IPS-20b (cell line): Measurements from ENCODE around the gene SLC47A2.

ENCODE experiments used
- H3K27ac ChIP-seq: one replicate; pipeline ENCODE4 v1.5.1; 2013; ENCODE audit warnings: low read length
- H3K27me3 ChIP-seq: 2 replicates; pipeline ENCODE4 v1.6.1; 2013; ENCODE audit warnings: mild to moderate bottlenecking, low read length, inconsistent platforms; ENCODE audit not compliant: insufficient read depth
- H3K36me3 ChIP-seq: 2 replicates; pipeline ENCODE4 v1.6.1; 2013; ENCODE audit warnings: low read depth, mild to moderate bottlenecking, inconsistent platforms, low read length, moderate library complexity; ENCODE audit not compliant: insufficient read depth
- H3K4me1 ChIP-seq: 2 replicates; pipeline ENCODE4 v1.6.1; 2013; ENCODE audit warnings: mild to moderate bottlenecking, control low read depth, inconsistent platforms, low read length, moderate library complexity; ENCODE audit not compliant: insufficient read depth
- H3K4me3 ChIP-seq: 2 replicates; pipeline ENCODE4 v1.5.1; 2013; ENCODE audit warnings: mild to moderate bottlenecking, low read length, inconsistent platforms
- H3K9ac ChIP-seq: 2 replicates; pipeline ENCODE4 v1.6.1; 2013; ENCODE audit warnings: low read depth, mild to moderate bottlenecking, inconsistent platforms, low read length, moderate library complexity
- H3K9me3 ChIP-seq: 2 replicates; pipeline ENCODE4 v1.6.1; 2013; ENCODE audit warnings: mild to moderate bottlenecking, low read depth, low read length, inconsistent platforms; ENCODE audit not compliant: insufficient read depth

The SLC47A2 gene

GRCh38 chr17:19744922-19745757, 28.8 kb upstream of the SLC47A2 start:
- Histone ChIP-seq H3K4me1 (no peaks in the 10 kb centered on the region; the same call in 1 of the 2 replicates), H3K9me3 (no peaks in the 10 kb centered on the region), H3K27me3 (peaks cover 12% of the 10 kb centered on the region), H3K27ac (no peak overlapping the region), H3K4me3 (peak overlapping the region; percentile 64; the same call in 1 of the 2 replicates), H3K9ac (peak overlapping the region; percentile 34; the same call in 1 of the 2 replicates), H3K36me3 (no peaks in the 10 kb centered on the region)

GRCh38 chr17:19744492-19744891, 28.1 kb upstream of the SLC47A2 start:
- Histone ChIP-seq H3K4me3 (peak overlapping the region; percentile 64), H3K36me3 (no peaks in the 10 kb centered on the region), H3K4me1 (no peaks in the 10 kb centered on the region; the same call in 1 of the 2 replicates), H3K9me3 (no peaks in the 10 kb centered on the region), H3K27me3 (peaks cover 12% of the 10 kb centered on the region), H3K9ac (peak overlapping the region; percentile 64; the same call in 1 of the 2 replicates), H3K27ac (no peak overlapping the region)

DNA sequence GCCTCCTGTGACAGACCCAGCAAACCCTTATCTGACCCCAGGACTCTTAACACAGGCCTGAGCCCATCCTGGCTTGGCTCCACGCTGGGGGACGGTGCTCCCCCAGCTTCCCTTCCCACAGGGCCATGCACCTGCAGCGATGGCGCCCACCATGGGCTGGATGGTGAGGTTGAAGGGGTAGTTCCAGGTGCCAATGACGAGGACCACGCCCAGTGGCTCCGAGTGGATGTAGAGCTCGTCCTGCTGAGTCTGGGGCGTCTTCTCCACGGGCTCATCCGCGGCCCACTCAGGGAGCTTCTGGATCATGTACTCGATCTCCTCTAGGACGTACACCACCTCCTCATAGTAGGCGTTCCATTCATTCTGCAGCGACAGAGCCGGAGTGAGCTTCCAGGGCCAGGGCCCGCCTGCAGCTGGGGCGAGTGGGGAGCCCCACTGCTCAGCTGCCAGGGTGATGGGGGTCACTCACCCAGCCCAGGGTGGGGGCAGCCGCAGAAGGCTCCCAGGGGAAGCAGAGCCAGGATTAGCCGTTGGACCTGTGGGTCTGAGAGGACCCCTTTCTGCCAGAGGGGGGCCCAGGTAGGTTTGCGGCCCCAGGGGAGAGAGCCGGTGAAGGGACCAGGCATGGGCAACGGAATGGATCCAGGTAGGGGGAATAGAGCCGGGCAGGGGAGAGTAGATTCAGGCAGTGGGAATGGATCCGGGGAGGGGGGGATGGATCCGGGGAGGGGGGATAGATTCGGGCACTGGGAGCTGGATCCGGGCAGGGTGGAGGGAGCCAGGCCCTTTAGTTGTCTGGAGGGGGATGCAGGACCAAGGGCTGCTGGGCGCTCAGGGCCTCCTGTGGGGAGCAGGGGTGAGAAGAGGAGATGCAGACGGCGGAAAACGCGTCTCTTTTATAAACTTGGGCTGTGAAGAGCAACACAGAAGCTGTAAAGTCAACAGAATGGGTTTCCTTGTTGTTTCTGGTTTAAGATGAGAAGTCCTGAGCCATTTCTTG, 27.0 kb upstream of the SLC47A2 start:
- Histone ChIP-seq H3K4me3 (no peak overlapping the region), H3K27me3 (peaks cover 12% of the 10 kb centered on the region), H3K4me1 (no peaks in the 10 kb centered on the region; the same call in 1 of the 2 replicates), H3K27ac (no peak overlapping the region), H3K9ac (no peak overlapping the region), H3K9me3 (no peaks in the 10 kb centered on the region), H3K36me3 (no peaks in the 10 kb centered on the region)

DNA sequence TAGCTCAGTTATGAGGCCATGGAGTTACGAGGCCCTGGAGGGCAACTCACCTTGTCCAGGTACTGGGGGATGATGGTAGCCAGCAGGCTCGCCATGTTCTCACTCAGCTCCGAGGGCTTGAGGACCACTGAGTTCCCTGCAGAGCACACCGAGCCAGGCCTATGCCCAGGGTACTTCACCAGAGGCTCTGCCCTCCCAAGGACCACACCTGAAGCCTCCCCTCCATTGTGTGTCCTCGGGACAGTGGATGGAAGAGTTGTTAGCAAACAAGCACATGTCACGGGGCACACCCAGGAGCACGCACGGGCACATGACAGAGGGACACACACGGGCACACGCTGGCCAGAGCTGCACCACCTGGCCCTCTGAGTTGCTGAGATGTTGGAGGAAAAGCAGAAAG, 26.1 kb upstream of the SLC47A2 start:
- no peaks in the 10 kb centered on the region; the same call in 1 of the 2 replicates for H3K4me1 ChIP-seq

DNA sequence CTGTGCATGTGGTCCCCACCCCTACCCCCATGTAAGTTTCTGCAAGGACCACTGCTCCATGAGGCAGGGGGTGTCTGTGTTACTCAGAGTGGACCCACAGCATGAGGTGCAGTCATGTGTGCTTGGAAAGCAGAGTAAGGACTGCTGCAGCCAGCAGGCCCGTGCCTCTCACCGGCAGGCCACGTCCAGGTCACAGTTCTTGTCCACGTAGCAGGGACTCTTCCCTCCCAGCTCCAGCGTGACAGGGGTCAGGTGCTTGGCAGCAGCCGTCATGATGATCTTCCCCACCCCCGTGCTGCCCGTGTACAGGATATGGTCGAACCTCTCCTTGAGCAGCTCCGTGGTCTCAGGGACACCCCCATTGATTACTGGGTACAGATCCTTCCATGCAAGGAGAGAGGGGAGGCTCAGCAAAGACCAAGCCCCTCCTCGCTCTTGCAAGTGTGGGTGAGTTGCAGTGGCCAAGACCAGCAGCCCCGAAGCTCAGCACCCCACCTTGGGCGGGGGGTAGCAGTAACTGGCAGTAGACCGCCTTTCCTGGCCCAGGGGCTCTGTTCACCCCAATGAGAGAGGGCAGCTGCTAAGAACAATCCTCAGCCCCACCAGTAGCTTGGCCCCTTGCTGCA, 25.6 kb upstream of the SLC47A2 start:
- no peak overlapping the region for H3K27ac ChIP-seq
- no peak overlapping the region for H3K4me3 ChIP-seq
- no peaks in the 10 kb centered on the region for H3K36me3 ChIP-seq
- H3K9me3 ChIP-seq, result no peaks in the 10 kb centered on the region
- peaks cover 12% of the 10 kb centered on the region for H3K27me3 ChIP-seq
- H3K4me1 ChIP-seq, result no peaks in the 10 kb centered on the region; the same call in 1 of the 2 replicates
- no peak overlapping the region for H3K9ac ChIP-seq

More for the DNA sequence above, 26.1 kb upstream of the SLC47A2 start:
- H3K9ac ChIP-seq, result no peak overlapping the region
- no peak overlapping the region for H3K27ac ChIP-seq
- H3K9me3 ChIP-seq, result no peaks in the 10 kb centered on the region
- peaks cover 12% of the 10 kb centered on the region for H3K27me3 ChIP-seq
- H3K36me3 ChIP-seq, result no peaks in the 10 kb centered on the region
- H3K4me3 ChIP-seq, result no peak overlapping the region

GRCh38 chr17:19740933-19741332, 24.5 kb upstream of the SLC47A2 start:
- H3K27me3 ChIP-seq, result peaks cover 9% of the 10 kb centered on the region
- H3K4me1 ChIP-seq, result no peaks in the 10 kb centered on the region; the same call in 1 of the 2 replicates
- no peak overlapping the region for H3K4me3 ChIP-seq
- no peaks in the 10 kb centered on the region for H3K36me3 ChIP-seq
- no peak overlapping the region for H3K9ac ChIP-seq
- H3K27ac ChIP-seq, result no peak overlapping the region
- no peaks in the 10 kb centered on the region for H3K9me3 ChIP-seq

DNA sequence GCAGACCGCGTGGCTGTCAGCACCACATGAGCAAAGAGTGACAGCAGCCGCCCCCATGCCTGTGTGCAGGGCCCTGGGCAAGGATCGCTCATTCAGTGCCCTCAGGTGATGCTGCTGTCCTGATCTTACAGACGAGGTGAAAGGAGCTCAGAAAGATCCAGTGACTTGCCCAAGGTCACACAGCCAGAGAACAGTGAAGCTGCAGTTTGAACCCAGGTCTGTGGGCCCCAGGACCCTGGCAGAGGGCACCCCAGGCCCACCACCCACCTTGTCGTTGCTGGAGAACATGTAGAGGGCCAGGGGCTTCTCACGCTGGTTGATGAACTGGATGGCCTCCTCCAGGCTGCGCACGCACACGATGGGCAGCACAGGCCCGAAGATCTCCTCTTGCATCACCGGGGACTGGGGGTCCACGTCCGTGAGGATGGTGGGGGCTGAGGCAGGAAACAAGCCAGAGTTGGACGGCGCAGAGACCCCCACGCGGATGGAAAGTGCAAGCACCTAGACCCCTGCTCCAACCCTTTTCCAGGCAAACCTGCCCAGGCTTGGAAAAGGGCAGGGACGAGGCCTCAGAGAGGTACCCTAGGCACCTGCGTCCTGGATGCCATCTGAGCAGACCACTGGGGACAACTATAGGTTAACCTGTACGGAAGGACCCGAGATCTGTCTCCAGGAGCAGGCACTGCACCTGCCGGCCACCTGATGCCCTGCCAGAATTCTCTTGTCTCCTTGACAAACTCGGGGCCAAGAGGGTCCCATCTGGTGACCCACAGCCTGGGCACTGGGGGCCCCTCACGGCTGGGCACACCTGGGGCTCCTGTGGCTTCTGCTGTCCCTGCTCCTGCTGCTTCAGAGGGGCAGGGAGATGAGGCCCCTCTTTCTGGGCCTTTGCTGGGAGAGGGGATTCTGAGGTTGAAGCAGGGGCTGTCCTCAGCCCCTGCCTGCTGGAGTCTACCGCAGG, 23.1 kb upstream of the SLC47A2 start:
- H3K4me1 ChIP-seq, result no peaks in the 10 kb centered on the region
- H3K4me3 ChIP-seq, result no peak overlapping the region
- no peaks in the 10 kb centered on the region for H3K27me3 ChIP-seq
- H3K9ac ChIP-seq, result no peak overlapping the region
- no peaks in the 10 kb centered on the region for H3K9me3 ChIP-seq
- H3K27ac ChIP-seq, result no peak overlapping the region
- H3K36me3 ChIP-seq, result no peaks in the 10 kb centered on the region

- Histone ChIP-seq H3K4me1 (no peaks in the 10 kb centered on the region), H3K9me3 (no peaks in the 10 kb centered on the region), H3K9ac (no peak overlapping the region)
These were observed 22.4 kb upstream of the SLC47A2 start for GRCh38 chr17:19738757-19739156.

GRCh38 chr17:19738073-19738449, 21.7 kb upstream of the SLC47A2 start:
- Histone ChIP-seq H3K9me3 (no peaks in the 10 kb centered on the region), H3K27me3 (no peaks in the 10 kb centered on the region), H3K36me3 (no peaks in the 10 kb centered on the region), H3K4me1 (no peaks in the 10 kb centered on the region), H3K9ac (no peak overlapping the region), H3K4me3 (no peak overlapping the region), H3K27ac (no peak overlapping the region)

More at GRCh38 chr17:19738757-19739156, 22.4 kb upstream of the SLC47A2 start:
- Histone ChIP-seq H3K4me3 (no peak overlapping the region), H3K36me3 (no peaks in the 10 kb centered on the region), H3K27me3 (no peaks in the 10 kb centered on the region), H3K27ac (no peak overlapping the region)

- no peak overlapping the region for H3K27ac ChIP-seq
These were observed 21.1 kb upstream of the SLC47A2 start for GRCh38 chr17:19737305-19738072.

More at GRCh38 chr17:19737305-19738072, 21.1 kb upstream of the SLC47A2 start:
- H3K9ac ChIP-seq, result no peak overlapping the region
- no peak overlapping the region for H3K4me3 ChIP-seq
- no peaks in the 10 kb centered on the region for H3K27me3 ChIP-seq
- no peaks in the 10 kb centered on the region for H3K4me1 ChIP-seq
- H3K36me3 ChIP-seq, result no peaks in the 10 kb centered on the region
- no peaks in the 10 kb centered on the region for H3K9me3 ChIP-seq
